ENCODE data around the gene TNFRSF19. TPM values are rescaled to one million over a fixed set of nuclear protein-coding genes. Genes with fewer than 3 reads are reported as not detected.

Gene TNFRSF19
- total RNA-seq, 1 experiment from 2014 or later, result 63.4 TPM

GRCh38 chr13:23605831-23606230 lies 35.6 kb downstream of the TNFRSF19 start:
- no peak for TF ChIP-seq CTCF (IDR thresholded peaks at IDR 0.05; ENCODE audit: insufficient read depth in 1 of 2, low read depth in 1 of 2, low read length in 1 of 2, severe bottlenecking in 1 of 2, unreplicated experiment in 1 of 2)
- no peaks in the 10 kb centered on the region; the same call in 1 of the 2 replicates for H3K36me3 ChIP-seq (ENCODE audit: control insufficient read depth, insufficient read depth, low read length)
- H3K27me3 Mint-ChIP-seq (ENCODE audit: insufficient read depth, unreplicated experiment), result no peaks in the 10 kb centered on the region
- H3K9me3 Mint-ChIP-seq (ENCODE audit: unreplicated experiment), result peaks cover 49% of the 10 kb centered on the region
- H3K4me1 ChIP-seq, result peaks cover 8% of the 10 kb centered on the region
- no peak overlapping the region for H3K27ac Mint-ChIP-seq (ENCODE audit: unreplicated experiment)
- intact Hi-C loops (cut with micrococcal nuclease; ENCODE audit: unreplicated experiment), result no loop called here
- no peak overlapping the region for H3K4me3 ChIP-seq (ENCODE audit: low read depth, low read length)
- H3K36me3 Mint-ChIP-seq (ENCODE audit: insufficient read depth, unreplicated experiment), result peaks cover 57% of the 10 kb centered on the region
- no peaks in the 10 kb centered on the region for H3K27me3 ChIP-seq (replicated peaks; ENCODE audit: control insufficient read depth, insufficient read depth, low read length)
- BruUV-seq (replicated peaks), result no TSS peak
- ChIA-PET POLR2A (no interaction called here), CTCF (no interaction called here)
- peaks cover 34% of the 10 kb centered on the region for H3K9me3 ChIP-seq
- no peak overlapping the region for H3K4me3 Mint-ChIP-seq (ENCODE audit: unreplicated experiment)
- DNase-seq, result no peak
- peaks cover 18% of the 10 kb centered on the region for H3K4me1 Mint-ChIP-seq (ENCODE audit: low read depth, unreplicated experiment)

GRCh38 chr13:23608138-23608537 lies 37.9 kb downstream of the TNFRSF19 start:
- no peak overlapping the region for H3K27ac Mint-ChIP-seq (ENCODE audit: unreplicated experiment)
- TF ChIP-seq CTCF (IDR thresholded peaks at IDR 0.05; ENCODE audit: insufficient read depth in 1 of 2, low read depth in 1 of 2, low read length in 1 of 2, severe bottlenecking in 1 of 2, unreplicated experiment in 1 of 2), result no peak
- H3K4me3 ChIP-seq (ENCODE audit: low read depth, low read length), result no peak overlapping the region
- no peak overlapping the region for H3K4me3 Mint-ChIP-seq (ENCODE audit: unreplicated experiment)
- no peaks in the 10 kb centered on the region; the same call in 1 of the 2 replicates for H3K36me3 ChIP-seq (ENCODE audit: control insufficient read depth, insufficient read depth, low read length)
- H3K9me3 ChIP-seq, result peaks cover 13% of the 10 kb centered on the region
- peaks cover 46% of the 10 kb centered on the region for H3K36me3 Mint-ChIP-seq (ENCODE audit: insufficient read depth, unreplicated experiment)
- intact Hi-C loops (cut with micrococcal nuclease; ENCODE audit: unreplicated experiment), result no loop called here
- DNase-seq, result no peak
- BruUV-seq (replicated peaks), result no TSS peak
- H3K27me3 Mint-ChIP-seq (ENCODE audit: insufficient read depth, unreplicated experiment), result no peaks in the 10 kb centered on the region
- POLR2A ChIA-PET, result no interaction called here
- H3K27me3 ChIP-seq (replicated peaks; ENCODE audit: control insufficient read depth, insufficient read depth, low read length), result no peaks in the 10 kb centered on the region
- peaks cover 27% of the 10 kb centered on the region for H3K9me3 Mint-ChIP-seq (ENCODE audit: unreplicated experiment)
- peaks cover 15% of the 10 kb centered on the region for H3K4me1 Mint-ChIP-seq (ENCODE audit: low read depth, unreplicated experiment)
- peaks cover 4% of the 10 kb centered on the region; the same call in 1 of the 2 replicates for H3K4me1 ChIP-seq
- CTCF ChIA-PET, result interaction anchor here (0.6 kb wide), 1 partner anchor 99 kb away, joined by 3 read pairs; no protein-coding TSS in a partner anchor

GRCh38 chr13:23608701-23609413 lies 38.6 kb downstream of the TNFRSF19 start:
- no peak for TF ChIP-seq CTCF (IDR thresholded peaks at IDR 0.05; ENCODE audit: insufficient read depth in 1 of 2, low read depth in 1 of 2, low read length in 1 of 2, severe bottlenecking in 1 of 2, unreplicated experiment in 1 of 2)
- H3K27ac Mint-ChIP-seq (ENCODE audit: unreplicated experiment), result peak overlapping the region; percentile 47
- H3K4me3 ChIP-seq (ENCODE audit: low read depth, low read length), result no peak overlapping the region
- peaks cover 21% of the 10 kb centered on the region for H3K9me3 Mint-ChIP-seq (ENCODE audit: unreplicated experiment)
- peaks cover 44% of the 10 kb centered on the region for H3K36me3 Mint-ChIP-seq (ENCODE audit: insufficient read depth, unreplicated experiment)
- no peaks in the 10 kb centered on the region; the same call in 1 of the 2 replicates for H3K36me3 ChIP-seq (ENCODE audit: control insufficient read depth, insufficient read depth, low read length)
- peaks cover 8% of the 10 kb centered on the region; the same call in 1 of the 2 replicates for H3K9me3 ChIP-seq
- DNase-seq, result no peak
- CTCF ChIA-PET, result interaction anchor here (0.6 kb wide), 1 partner anchor 98 kb away, joined by 3 read pairs; no protein-coding TSS in a partner anchor
- intact Hi-C loops (cut with micrococcal nuclease; ENCODE audit: unreplicated experiment), result no loop called here
- BruUV-seq (replicated peaks), result no TSS peak
- H3K4me1 ChIP-seq, result peaks cover 4% of the 10 kb centered on the region; the same call in 1 of the 2 replicates
- H3K4me3 Mint-ChIP-seq (ENCODE audit: unreplicated experiment), result no peak overlapping the region
- peaks cover 15% of the 10 kb centered on the region for H3K4me1 Mint-ChIP-seq (ENCODE audit: low read depth, unreplicated experiment)
- no peaks in the 10 kb centered on the region for H3K27me3 ChIP-seq (replicated peaks; ENCODE audit: control insufficient read depth, insufficient read depth, low read length)
- no peaks in the 10 kb centered on the region for H3K27me3 Mint-ChIP-seq (ENCODE audit: insufficient read depth, unreplicated experiment)
- POLR2A ChIA-PET, result no interaction called here
